Measurements from ENCODE around the gene STRADA. TPM values are rescaled to one million over a fixed set of nuclear protein-coding genes. Genes with fewer than 3 reads are reported as not detected.

Gene STRADA
- total and polyA plus RNA-seq, 2 experiments from 2014 or later = 19.9 to 24.4 TPM

GRCh38 chr17:63689479-63689878, 52.1 kb downstream of the STRADA start:
- Histone ChIP-seq H2AFZ (no peak overlapping the region), H3K4me1 (ENCODE audit: insufficient read depth) (no peaks in the 10 kb centered on the region), H3K9me3 (ENCODE audit: low read depth) (no peaks in the 10 kb centered on the region), H3K27me3 (no peaks in the 10 kb centered on the region), H3K9me2 (replicated peaks; ENCODE audit: insufficient read depth) (no peaks in the 10 kb centered on the region), H3K4me2 (no peak overlapping the region), H3K79me2 (no peaks in the 10 kb centered on the region), H4K20me1 (ENCODE audit: insufficient read depth, poor library complexity, severe bottlenecking) (no peaks in the 10 kb centered on the region), H3K36me3 (replicated peaks; ENCODE audit: insufficient read depth, low read depth) (no peaks in the 10 kb centered on the region), H3K4me3 (no peak overlapping the region), H3K27ac (no peak overlapping the region)
- DNase-seq (ENCODE audit: low spot score) = no peak
- TF ChIP-seq, protein P1, sequence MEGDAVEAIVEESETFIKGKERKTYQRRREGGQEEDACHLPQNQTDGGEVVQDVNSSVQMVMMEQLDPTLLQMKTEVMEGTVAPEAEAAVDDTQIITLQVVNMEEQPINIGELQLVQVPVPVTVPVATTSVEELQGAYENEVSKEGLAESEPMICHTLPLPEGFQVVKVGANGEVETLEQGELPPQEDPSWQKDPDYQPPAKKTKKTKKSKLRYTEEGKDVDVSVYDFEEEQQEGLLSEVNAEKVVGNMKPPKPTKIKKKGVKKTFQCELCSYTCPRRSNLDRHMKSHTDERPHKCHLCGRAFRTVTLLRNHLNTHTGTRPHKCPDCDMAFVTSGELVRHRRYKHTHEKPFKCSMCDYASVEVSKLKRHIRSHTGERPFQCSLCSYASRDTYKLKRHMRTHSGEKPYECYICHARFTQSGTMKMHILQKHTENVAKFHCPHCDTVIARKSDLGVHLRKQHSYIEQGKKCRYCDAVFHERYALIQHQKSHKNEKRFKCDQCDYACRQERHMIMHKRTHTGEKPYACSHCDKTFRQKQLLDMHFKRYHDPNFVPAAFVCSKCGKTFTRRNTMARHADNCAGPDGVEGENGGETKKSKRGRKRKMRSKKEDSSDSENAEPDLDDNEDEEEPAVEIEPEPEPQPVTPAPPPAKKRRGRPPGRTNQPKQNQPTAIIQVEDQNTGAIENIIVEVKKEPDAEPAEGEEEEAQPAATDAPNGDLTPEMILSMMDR (IDR thresholded peaks at IDR 0.05; ENCODE audit: poor library complexity) = no peak
- TF ChIP-seq EZH2 (IDR thresholded peaks at IDR 0.05; ENCODE audit: borderline replicate concordance) (no peak), EZH2phosphoT487 (IDR thresholded peaks at IDR 0.05; ENCODE audit: low read depth, severe bottlenecking, unreplicated experiment) (no peak)
- WGBS (ENCODE audit: low lambda C conversion rate, missing lambda C conversion rate) = 96% methylated on average over 14 of the region's 14 CpGs

GRCh38 chr17:63688396-63689020, 53.1 kb downstream of the STRADA start:
- Histone ChIP-seq H3K27ac (no peak overlapping the region), H3K79me2 (no peaks in the 10 kb centered on the region), H3K4me3 (no peak overlapping the region), H3K9me3 (ENCODE audit: low read depth) (no peaks in the 10 kb centered on the region), H3K4me2 (no peak overlapping the region), H4K20me1 (ENCODE audit: insufficient read depth, poor library complexity, severe bottlenecking) (no peaks in the 10 kb centered on the region), H3K4me1 (ENCODE audit: insufficient read depth) (no peaks in the 10 kb centered on the region), H3K9me2 (replicated peaks; ENCODE audit: insufficient read depth) (no peaks in the 10 kb centered on the region), H2AFZ (no peak overlapping the region), H3K36me3 (replicated peaks; ENCODE audit: insufficient read depth, low read depth) (no peaks in the 10 kb centered on the region), H3K27me3 (no peaks in the 10 kb centered on the region)
- DNase-seq (ENCODE audit: low spot score) = no peak
- WGBS (ENCODE audit: low lambda C conversion rate, missing lambda C conversion rate) = 86% methylated on average over 12 of the region's 12 CpGs
- no peak for TF ChIP-seq EZH2phosphoT487 (IDR thresholded peaks at IDR 0.05; ENCODE audit: low read depth, severe bottlenecking, unreplicated experiment)
- no peak for TF ChIP-seq EZH2 (IDR thresholded peaks at IDR 0.05; ENCODE audit: borderline replicate concordance)
- TF ChIP-seq, protein P1 (IDR thresholded peaks at IDR 0.05; ENCODE audit: poor library complexity) = no peak

DNA sequence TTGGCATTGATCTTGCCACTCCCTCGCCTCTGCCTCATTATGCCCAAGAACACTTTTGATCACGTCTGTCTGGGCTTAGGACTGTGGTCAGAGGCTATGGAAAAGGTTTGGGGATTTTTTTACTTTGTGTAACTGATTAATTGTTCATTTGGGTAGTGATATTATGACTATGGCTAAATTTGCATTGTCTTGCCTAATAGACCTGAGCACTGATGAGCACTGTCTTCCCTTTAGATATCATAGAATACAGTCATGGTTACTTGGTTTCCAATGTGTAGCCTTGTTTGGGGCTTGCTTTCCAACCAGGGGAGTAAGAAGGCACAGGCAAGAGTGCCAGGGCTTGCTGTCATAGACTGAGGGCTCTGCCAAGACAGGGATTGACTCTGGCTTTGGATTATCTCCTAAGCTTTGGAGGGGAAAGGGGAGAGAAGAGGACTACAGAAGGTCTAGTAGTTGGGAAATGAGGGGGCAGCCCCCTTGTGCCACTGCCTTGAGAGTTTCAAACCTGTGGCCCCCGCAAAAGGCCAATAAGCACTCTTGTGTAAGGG, 55.4 kb downstream of the STRADA start:
- Histone ChIP-seq H3K9me3 (ENCODE audit: low read depth) (no peaks in the 10 kb centered on the region), H3K4me2 (no peak overlapping the region), H3K27ac (no peak overlapping the region), H3K36me3 (replicated peaks; ENCODE audit: insufficient read depth, low read depth) (no peaks in the 10 kb centered on the region), H3K4me1 (ENCODE audit: insufficient read depth) (no peaks in the 10 kb centered on the region), H3K4me3 (no peak overlapping the region), H3K27me3 (no peaks in the 10 kb centered on the region), H2AFZ (no peak overlapping the region), H4K20me1 (ENCODE audit: insufficient read depth, poor library complexity, severe bottlenecking) (no peaks in the 10 kb centered on the region), H3K79me2 (no peaks in the 10 kb centered on the region), H3K9me2 (replicated peaks; ENCODE audit: insufficient read depth) (no peaks in the 10 kb centered on the region)
- no peak for DNase-seq (ENCODE audit: low spot score)
- TF ChIP-seq EZH2phosphoT487 (IDR thresholded peaks at IDR 0.05; ENCODE audit: low read depth, severe bottlenecking, unreplicated experiment) (no peak), EZH2 (IDR thresholded peaks at IDR 0.05; ENCODE audit: borderline replicate concordance) (no peak)
- TF ChIP-seq, protein P1 (IDR thresholded peaks at IDR 0.05; ENCODE audit: poor library complexity) = no peak
- 99% methylated on average over 3 of the region's 3 CpGs for WGBS (ENCODE audit: low lambda C conversion rate, missing lambda C conversion rate)
